HG03457 (cell line): ENCODE measurements around the gene ELF4.
A peak's percentile ranks its signal among the peaks of the same experiment; 100 is the strongest.

Source experiments
- ATAC-seq: cut with Tn5 transposase; IDR thresholded peaks from one replicate; pipeline ENCODE4 v1.9.1; 2021; ENCODE audit warnings: moderate number of reproducible peaks; ENCODE audit not compliant: unreplicated experiment

ELF4 gene

DNA sequence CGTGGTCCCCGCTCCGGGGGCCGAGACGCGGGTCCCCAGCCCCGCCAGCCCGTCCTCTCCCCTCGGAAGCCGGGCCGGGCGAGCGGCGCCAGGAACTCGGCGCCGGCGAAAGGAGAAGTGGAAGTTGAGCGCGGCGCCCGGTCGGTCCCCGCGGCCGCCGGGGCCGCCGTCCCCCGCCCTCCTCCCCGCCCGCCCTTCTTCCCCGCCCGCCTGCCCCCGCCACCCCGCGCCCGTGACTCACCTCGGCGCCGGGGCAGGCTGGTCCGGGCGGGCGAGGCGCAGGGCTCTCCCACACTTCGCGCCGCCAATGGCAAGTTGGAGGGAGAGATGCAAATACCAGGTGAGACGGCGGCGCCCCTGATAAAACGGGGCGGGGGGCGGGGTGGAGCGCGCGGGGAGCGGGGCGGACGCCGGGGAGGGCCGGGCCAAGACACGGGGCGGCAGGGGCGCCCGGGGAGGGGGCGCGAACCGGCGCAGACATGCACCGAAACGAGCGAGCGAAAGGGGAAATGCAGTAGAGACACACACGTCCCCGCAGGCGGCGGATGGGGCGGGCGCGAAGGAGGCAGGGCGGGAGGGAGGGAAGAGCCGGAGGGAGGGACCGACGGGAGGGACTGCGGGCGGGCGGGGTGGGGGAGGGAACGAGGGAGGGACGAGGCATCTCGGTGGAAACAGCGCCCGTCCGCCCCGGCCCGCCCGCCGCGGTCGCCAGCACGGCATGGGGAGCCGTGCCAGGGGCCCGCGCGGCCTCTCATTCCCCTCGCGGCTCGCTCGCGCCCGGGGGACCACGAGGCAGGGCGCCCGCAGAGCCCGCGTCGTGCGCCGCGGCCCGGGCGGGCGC lies at the start of gene ELF4:
TSS of gene ELF4 (minus strand) at position 119 of the 841 bp plus-strand sequence. CDS start 29,167 bp downstream, outside the sequence.
- no peak for ATAC-seq

- ATAC-seq = no peak
These were observed 49.5 kb upstream of the ELF4 start for GRCh38 chrX:130159776-130160175.

GRCh38 chrX:130158311-130158710 lies 48.0 kb upstream of the ELF4 start:
- no peak for ATAC-seq

DNA sequence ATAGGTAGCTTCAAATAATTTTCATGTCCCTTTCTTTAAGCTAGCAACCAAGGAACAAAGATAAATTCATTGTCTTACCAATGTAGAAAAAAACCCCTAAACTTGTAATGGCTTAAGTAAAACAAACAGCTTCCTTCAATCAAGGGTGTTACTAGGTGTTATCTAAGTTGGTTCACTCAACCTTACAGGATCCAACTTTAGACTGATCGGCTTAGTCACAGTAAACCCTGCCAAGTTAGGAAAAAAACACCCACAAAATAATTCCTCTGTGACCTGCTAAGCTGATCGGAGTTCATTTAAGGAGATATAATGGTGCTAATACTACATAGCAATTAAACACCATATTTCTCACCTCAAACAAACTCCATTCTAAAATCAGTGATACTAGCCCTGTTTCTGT lies 45.3 kb upstream of the ELF4 start:
- no peak for ATAC-seq

GRCh38 chrX:130147631-130148030 lies 37.3 kb upstream of the ELF4 start:
- no peak for ATAC-seq

GRCh38 chrX:130145123-130145522 lies 34.8 kb upstream of the ELF4 start:
- no peak for ATAC-seq

DNA sequence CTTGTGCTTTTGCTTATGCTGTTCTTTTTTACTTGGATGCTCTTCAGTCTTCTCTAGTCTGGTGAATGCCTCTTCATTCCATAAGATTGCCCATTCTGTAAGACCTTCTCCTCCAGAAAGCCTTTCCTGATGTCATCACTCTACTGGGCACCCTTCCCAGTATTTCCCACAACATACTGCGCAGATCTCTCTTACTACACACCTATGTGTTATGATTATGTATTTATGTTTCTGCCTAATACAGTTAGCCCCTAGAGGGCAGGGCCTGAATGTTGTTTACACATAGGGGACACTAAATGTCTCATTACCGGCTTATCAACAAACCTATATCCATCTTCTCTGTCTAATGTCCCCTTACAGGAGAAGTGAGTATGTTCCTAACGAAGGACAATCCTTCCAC lies 34.2 kb upstream of the ELF4 start:
- ATAC-seq = no peak

- ATAC-seq = no peak
These were observed 29.3 kb upstream of the ELF4 start for GRCh38 chrX:130139474-130140201.

DNA sequence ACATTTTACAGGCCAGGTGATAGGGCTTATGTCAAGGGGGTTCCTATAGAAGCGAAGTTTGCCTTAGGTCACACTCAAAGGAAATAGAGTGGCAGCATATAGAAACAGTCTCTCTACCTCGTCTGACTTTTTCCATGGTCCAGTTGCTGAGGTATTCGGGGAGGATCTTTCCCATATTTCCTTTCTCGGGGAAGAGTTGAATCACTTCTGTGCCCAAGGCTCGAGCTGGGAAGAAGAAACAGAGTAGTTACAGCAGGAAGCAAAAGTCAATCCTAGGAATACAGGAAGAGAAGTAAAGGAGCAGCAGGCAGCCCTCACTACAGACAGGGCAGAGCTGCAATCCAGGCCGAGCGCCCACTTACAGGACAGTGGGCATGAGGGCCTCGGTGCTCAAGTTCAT lies 26.7 kb upstream of the ELF4 start:
- no peak for ATAC-seq

- ATAC-seq = no peak
These were observed 26.2 kb upstream of the ELF4 start for GRCh38 chrX:130136496-130136895.

GRCh38 chrX:130130990-130131389 lies 20.7 kb upstream of the ELF4 start:
- no peak for ATAC-seq

DNA sequence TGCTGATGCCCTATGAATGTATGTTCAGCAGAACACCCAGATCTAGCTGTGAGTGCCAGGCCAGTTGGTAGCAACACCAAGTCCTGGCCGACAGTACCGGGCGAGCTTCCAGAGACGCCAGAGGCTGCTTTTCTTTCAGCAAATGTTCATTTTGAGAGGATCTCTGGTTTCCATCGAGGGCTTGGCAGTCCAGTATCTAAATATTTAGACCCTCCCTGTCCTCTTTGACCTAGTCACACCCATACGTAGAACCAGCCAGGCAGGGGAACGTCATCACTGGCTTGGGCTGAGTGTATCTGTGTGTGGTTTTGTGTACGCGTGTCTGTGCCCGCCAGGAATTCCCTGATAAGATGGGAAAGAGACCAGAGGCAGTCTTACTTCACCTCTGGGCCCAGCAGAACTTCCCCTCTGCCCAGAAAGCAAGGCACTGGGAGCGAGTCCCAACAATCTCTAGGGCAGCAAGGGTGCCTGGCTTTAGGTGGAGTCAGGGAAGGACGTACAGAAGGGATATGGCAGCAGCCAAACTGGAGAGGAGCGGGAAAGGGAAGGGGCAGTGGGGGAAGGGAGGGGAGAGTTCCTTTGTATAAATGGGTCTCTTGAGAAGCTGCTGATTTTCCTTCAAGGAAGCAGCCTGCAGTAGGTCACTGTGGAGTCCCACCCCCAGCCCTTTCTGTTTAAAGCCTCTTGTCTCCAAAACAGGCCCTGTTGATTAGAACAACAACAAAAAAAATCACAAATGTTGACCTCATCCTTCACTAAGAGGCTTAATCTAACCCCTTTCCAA lies 15.0 kb upstream of the ELF4 start:
- ATAC-seq = no peak

GRCh38 chrX:130124577-130124976 lies 14.3 kb upstream of the ELF4 start:
- no peak for ATAC-seq

GRCh38 chrX:130121505-130121800 lies 11.2 kb upstream of the ELF4 start:
- no peak for ATAC-seq

- peak; percentile 54 for ATAC-seq
These were observed 10.6 kb upstream of the ELF4 start for GRCh38 chrX:130120746-130121504.

DNA sequence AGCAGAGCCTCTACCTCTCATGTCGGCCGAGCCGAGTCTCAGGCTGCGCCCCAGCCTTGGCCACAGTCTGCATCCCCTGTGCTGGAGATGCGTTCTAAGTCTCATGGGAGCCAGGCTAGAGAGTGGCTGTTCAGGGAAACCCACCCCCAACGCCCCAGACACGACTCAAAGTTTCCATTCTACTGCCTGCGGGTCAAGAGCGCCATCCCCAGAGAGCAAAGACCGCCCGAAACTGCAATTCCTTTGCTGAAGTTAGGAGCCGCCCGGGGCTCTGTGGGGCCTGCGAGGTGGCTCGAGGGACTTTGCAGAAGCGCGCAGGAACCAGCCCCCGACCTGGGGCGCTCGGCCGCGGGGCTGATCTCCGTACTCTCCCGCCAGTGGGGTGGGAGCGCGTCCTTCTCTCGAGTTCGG lies 10.0 kb upstream of the ELF4 start:
- no peak for ATAC-seq

DNA sequence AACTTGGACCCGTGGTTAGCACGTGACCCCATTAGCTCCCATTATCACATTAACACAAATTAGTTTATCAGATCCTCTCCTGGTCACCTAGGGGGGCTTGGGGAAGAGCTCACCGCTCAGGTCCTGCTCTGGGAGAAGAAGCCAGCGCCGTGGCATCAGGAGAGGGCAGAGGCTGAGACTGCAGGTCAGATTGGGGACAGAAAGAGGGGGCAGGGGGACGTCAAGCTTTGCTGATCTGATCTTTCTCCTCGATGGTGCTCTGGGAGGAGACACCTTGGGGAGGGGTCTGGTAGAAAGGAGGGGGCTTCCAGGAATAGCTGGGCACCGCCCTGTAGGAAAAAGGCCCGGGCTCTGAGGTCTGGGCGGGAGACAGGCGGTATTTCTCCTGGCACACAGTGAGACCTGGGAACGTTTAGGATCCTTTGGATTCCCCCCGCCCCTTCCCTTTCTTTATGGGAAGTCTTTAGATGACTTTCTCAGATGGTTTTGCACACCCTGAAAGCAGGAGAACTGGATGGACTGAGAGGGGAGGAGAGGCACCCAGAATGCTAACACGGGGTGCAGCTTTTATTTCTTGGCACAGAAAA lies 9.1 kb upstream of the ELF4 start:
- ATAC-seq = no peak

DNA sequence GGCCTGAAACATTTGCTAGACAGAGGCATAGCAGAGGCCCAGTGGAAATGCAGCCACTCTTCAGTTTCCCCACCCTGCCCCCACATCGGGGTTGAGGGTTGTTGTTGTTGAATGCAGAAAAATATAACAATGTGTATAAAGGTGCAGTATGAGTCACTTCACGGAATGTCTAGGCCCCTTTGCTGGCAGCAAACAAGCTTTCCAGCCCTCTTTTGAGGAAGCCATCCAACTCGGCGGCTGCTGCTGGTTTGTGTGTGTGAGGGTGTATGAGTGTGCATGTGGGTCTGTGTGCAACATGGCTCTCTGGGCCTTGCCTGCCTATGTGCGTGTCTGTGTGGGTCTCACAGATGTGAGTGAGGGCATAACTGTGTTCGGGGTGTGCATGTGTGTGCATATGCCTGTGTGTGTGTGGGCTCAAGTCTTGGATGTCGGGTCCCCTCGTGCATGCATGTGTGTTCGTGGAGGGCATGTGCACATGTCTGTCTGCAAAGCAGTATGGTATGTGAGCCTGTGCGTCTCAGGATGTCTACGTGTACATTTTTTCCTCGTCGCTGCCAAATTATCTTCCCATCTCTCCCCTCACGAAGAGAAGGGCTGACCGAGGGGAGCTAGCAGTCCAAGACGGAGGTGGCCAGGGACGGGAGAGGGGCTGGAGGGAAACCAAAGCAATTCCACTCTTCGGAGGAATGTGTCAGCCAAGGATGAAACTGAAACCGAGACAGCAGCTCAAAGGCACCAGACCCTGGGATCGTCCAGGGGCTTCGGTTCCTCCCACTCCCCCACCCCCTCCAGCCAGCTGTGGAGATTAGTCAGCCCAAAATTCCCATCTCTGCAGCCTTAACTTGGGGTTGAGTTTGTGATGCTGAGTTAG lies 8.4 kb upstream of the ELF4 start:
- ATAC-seq = no peak

- no peak for ATAC-seq
These were observed 6.9 kb upstream of the ELF4 start for GRCh38 chrX:130117166-130117565.
